GM19452 (cell line): ENCODE data around the gene HOXA11.
A peak's percentile ranks its signal among the peaks of the same experiment; 100 is the strongest.

Experiments used
- ATAC-seq: cut with Tn5 transposase; IDR thresholded peaks from one replicate; pipeline ENCODE4 v1.9.1; 2021; ENCODE audit not compliant: unreplicated experiment

Gene HOXA11

DNA sequence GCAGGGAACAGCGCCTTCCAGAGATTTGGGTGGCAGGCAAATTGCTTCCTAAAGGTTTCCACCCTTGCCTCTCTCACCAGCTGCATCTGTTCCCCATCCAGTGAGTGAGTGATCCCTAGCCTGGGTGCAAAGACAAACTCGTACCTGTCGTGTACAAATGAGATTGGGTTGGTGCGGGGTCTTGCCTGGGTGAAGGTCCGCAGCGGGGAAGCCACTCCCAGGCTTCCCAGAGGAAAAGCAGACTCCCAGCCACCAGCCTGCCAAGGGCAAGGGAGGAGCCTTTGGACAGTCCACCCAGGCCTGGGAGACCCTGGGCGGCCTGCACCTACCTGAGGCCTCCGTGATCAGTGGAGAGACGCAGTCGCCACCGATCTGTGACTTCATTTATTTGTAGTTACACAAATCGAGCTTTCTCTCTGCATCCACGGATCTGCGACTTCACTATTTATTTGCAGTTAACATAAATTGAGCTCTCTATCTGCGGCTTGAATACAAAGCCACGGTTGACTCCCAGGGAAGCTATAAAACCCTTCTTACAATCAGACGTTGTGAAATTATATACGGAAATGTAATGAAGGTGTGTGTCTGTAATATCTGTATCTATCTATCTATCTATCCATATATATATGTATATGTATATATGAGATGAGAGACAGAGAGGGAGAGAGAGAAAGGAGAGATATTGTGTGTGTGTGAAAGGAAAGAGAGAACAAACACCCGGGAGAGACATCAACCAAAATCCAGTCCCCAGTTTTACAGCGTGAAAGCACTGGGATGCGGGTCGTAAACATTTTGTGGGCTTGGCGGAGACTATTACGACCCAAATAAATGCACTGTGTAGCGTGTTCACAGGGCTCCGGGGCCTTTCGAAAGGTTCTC, 25.5 kb downstream of the HOXA11 start:
- no peak for ATAC-seq

- ATAC-seq, result no peak
These were observed 26.4 kb downstream of the HOXA11 start for GRCh38 chr7:27158436-27159265.

- no peak for ATAC-seq
These were observed 27.2 kb downstream of the HOXA11 start for GRCh38 chr7:27157702-27158431.

DNA sequence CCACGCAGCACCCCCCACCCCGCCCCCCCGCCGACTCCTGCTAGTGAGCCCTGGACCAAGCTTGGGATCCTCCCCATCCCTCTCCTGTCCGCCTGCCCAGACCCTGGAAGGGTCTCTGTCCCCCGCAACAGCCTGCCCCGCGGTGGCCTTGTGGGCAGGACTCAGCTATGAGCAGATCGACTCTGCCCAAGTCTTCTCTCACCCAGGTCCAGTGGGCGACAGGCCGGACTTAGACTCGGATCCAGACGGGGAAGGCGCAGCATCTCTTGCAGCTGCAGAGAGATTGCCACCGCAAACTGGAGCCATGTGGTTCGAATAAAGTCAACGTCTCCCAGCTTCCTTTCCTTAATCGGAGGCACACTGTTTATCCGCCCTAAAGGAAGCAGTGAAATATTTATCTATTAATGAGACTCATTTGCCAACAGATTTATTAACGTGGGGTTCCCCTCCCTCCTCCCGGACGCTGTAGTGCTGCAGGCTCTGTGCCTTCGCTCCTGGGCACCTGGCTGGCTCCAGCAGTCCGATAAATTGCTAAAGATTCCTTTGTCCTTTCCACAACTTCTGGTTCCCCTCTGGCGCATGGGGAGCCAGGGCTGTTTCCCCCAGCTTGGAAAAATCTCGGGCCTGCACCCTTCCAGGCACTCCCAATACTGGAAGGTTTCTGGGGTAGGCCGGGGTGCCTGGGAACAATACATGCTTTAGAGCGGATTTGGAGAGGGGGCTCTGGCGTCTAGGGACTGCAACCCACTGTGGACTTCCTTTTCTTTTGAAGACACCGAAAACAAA, 27.9 kb downstream of the HOXA11 start:
- ATAC-seq, result no peak

DNA sequence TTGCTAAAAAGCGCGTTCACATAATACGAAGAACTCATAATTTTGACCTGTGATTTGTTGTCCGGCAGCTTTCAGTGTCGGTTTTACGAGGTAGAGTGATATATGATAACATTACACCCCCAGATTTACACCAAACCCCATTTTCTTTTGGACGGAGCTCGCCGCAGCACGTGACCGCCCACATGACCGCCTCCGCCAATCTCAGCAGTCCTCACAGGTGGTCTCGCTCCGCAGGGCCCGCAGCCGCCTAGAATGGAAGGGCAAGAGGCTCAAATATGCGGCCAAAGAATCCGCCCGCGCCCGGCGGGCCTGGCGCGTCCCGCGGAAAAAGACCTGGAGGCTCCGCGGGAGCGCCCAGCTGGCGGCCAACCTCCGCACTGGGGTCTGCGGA, 28.5 kb downstream of the HOXA11 start, which contains the start of gene HOXA7:
Gene HOXA7, minus strand, starts transcription at position 168 of the 391 bp plus-strand sequence. Its CDS starts 130 bp downstream, at position 38.
- no peak for ATAC-seq

- ATAC-seq, result no peak
These were observed 29.1 kb downstream of the HOXA11 start for GRCh38 chr7:27155816-27156507.

- ATAC-seq, result no peak
These were observed 29.9 kb downstream of the HOXA11 start for GRCh38 chr7:27154901-27155815.

GRCh38 chr7:27154369-27154768, 30.7 kb downstream of the HOXA11 start:
- no peak for ATAC-seq

DNA sequence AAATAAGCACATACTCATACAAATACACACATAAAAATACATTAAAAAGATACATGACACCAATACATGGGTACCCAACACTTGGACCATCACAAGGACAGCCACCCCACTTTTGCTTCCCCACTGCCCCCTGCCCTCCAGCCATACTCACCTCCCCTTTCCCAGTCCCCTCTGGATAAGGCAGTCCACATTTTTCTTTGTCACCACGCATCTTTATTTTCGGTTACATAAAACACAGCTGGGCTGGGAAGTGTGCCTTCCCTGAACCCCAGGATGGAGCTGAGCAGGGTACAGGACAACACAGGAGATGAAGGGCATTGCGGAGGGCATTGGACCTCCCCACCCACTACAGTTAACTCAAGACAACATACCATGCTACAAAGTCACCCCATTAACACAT, 31.5 kb downstream of the HOXA11 start:
- ATAC-seq, result no peak

- ATAC-seq, result no peak
These were observed 32.1 kb downstream of the HOXA11 start for GRCh38 chr7:27152816-27153442.

DNA sequence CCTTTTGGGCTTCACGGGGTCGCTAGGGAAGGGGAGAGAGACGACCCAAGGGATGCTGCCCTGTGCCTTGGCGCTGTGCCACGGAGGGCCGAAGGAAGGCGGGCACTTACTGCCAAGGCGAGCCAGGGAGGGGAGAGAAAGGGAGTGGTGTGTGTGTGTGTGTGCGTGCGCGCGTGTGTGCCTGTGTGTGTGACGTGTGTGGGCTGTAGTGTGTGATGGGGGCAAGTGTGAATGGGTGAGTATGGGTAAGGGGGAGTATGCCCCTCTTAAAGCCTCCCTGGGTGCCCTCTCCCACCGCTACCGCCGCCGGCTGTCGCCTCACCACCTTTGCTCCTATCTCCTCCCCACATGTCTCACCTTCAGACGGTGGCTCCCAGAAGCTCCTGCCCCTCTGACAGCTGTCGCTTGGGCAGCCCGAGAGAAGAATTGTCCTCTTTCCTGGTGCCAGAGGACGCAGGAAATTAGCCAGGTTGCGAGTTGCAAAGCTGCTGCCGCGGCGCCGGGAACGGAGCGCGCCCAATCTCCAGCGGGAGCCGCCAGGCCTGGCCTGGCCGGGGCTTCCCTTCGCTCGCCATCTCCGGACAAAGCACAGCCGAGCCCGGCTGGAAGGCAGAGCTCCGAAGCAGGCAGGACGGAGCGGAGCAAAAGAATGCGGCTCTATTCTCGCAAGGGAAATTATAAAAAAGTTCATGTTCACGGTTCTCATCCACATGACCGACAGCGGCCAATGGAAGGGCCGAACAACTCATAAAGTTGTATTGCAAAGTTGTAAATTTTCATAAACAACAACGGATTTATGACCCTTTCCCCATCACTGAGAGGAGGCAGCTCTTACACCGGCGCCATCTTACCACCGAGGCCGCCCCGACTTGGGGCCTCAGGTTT, 32.9 kb downstream of the HOXA11 start, which contains the start of gene HOXA3:
Gene HOXA3, minus strand, starts transcription at position 653 of the 885 bp plus-strand sequence. CDS start 41,943 bp downstream, outside the sequence.
- ATAC-seq, result no peak

- ATAC-seq, result no peak
These were observed 33.6 kb downstream of the HOXA11 start for GRCh38 chr7:27151341-27151930.

GRCh38 chr7:27150568-27151340, 34.3 kb downstream of the HOXA11 start:
- peak; percentile 74 for ATAC-seq

GRCh38 chr7:27149842-27150567, 35.0 kb downstream of the HOXA11 start:
- ATAC-seq, result no peak
